Measurements from ENCODE around the gene SRD5A2. TPM values are rescaled to one million over a fixed set of nuclear protein-coding genes. Genes with fewer than 3 reads are reported as not detected.

The SRD5A2 gene
- total RNA-seq, 1 experiment from 2014 or later = not detected

DNA sequence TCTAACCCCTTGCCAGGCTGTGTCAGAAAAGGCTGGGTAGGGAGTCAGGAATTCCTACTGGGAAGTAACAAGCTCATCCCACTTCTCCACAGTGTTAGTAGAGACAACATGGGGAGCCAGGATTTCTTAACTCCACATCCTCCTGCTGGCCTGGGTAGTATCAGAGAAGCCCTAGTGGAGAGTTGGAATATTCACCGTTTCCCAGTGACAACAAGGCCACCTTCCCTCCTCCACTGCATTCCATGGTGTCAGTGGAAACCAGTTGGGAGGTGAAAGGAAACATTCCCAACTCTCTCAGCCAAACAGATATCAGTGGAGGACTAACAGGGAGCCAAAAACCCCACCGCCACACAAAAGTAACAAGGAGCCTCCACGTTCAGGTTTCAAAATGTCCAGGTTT is 41.2 kb downstream of the SRD5A2 start:
- H3K36me3 ChIP-seq (ENCODE audit: low read depth) = no peaks in the 10 kb centered on the region
- no peak for TF ChIP-seq EZH2 (IDR thresholded peaks at IDR 0.05; ENCODE audit: low read depth)
- TF ChIP-seq, protein P1, sequence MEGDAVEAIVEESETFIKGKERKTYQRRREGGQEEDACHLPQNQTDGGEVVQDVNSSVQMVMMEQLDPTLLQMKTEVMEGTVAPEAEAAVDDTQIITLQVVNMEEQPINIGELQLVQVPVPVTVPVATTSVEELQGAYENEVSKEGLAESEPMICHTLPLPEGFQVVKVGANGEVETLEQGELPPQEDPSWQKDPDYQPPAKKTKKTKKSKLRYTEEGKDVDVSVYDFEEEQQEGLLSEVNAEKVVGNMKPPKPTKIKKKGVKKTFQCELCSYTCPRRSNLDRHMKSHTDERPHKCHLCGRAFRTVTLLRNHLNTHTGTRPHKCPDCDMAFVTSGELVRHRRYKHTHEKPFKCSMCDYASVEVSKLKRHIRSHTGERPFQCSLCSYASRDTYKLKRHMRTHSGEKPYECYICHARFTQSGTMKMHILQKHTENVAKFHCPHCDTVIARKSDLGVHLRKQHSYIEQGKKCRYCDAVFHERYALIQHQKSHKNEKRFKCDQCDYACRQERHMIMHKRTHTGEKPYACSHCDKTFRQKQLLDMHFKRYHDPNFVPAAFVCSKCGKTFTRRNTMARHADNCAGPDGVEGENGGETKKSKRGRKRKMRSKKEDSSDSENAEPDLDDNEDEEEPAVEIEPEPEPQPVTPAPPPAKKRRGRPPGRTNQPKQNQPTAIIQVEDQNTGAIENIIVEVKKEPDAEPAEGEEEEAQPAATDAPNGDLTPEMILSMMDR (conservative IDR thresholded peaks at IDR 0.05) = no peak
- DNase-seq = no peak
- H3F3A ChIP-seq (ENCODE audit: insufficient read depth, low read depth) = no peaks in the 10 kb centered on the region; the same call in 1 of the 2 replicates
- peaks cover 6% of the 10 kb centered on the region for H3K4me1 ChIP-seq (replicated peaks; ENCODE audit: insufficient read depth)
- H3K9me2 ChIP-seq (ENCODE audit: insufficient read depth) = no peaks in the 10 kb centered on the region
- H2AFZ ChIP-seq = no peak overlapping the region
- H3K79me2 ChIP-seq (ENCODE audit: low read depth) = no peaks in the 10 kb centered on the region
- H3K9me3 ChIP-seq (ENCODE audit: insufficient read depth, low read depth) = peaks cover 8% of the 10 kb centered on the region; the same call in 1 of the 2 replicates
- intact Hi-C loops (cut with micrococcal nuclease; ENCODE audit: unreplicated experiment) = no loop called here
- CTCF ChIA-PET = no interaction called here
- no peak overlapping the region for H3K4me3 ChIP-seq
- POLR2A ChIA-PET (ENCODE audit: unreplicated experiment) = no interaction called here
- no TSS peak for BruUV-seq (replicated peaks)
- H3K27me3 ChIP-seq (ENCODE audit: insufficient read depth, low read depth) = no peaks in the 10 kb centered on the region
- H4K20me1 ChIP-seq (ENCODE audit: insufficient read depth) = no peaks in the 10 kb centered on the region
- H3K27ac ChIP-seq = no peak overlapping the region
- no peak overlapping the region for H3K4me2 ChIP-seq

DNA sequence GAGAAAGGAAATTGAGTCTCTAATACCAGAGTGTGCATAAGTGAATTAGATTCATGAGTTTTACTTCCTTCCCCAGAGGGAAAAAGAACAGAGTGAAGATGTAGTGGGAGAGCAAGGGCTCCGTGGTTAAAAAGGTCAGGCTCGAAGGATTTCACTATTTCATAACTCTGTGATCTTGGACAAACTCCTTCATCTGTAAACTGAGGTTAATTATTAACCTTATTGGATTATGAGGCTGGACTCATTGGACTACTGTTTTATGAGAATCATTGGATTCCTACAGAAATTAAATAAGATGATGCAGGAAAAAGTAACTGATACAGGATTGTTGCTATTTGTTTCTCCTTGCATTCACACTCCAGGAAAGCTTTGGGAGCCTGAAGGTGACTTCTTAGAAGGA is 45.0 kb downstream of the SRD5A2 start:
- intact Hi-C loops (cut with micrococcal nuclease; ENCODE audit: unreplicated experiment) = no loop called here
- no peaks in the 10 kb centered on the region for H3K9me2 ChIP-seq (ENCODE audit: insufficient read depth)
- H3K27me3 ChIP-seq (ENCODE audit: insufficient read depth, low read depth) = no peaks in the 10 kb centered on the region
- ChIA-PET POLR2A (ENCODE audit: unreplicated experiment) (no interaction called here), CTCF (no interaction called here)
- TF ChIP-seq, protein P1 (conservative IDR thresholded peaks at IDR 0.05) = no peak
- TF ChIP-seq EZH2 (IDR thresholded peaks at IDR 0.05; ENCODE audit: low read depth) = no peak
- no peaks in the 10 kb centered on the region for H4K20me1 ChIP-seq (ENCODE audit: insufficient read depth)
- BruUV-seq (replicated peaks) = no TSS peak
- H2AFZ ChIP-seq = no peak overlapping the region
- no peaks in the 10 kb centered on the region for H3K36me3 ChIP-seq (ENCODE audit: low read depth)
- H3K4me3 ChIP-seq = no peak overlapping the region
- H3K27ac ChIP-seq = no peak overlapping the region
- no peaks in the 10 kb centered on the region for H3K79me2 ChIP-seq (ENCODE audit: low read depth)
- peaks cover 11% of the 10 kb centered on the region for H3K4me1 ChIP-seq (replicated peaks; ENCODE audit: insufficient read depth)
- no peak for DNase-seq
- H3K4me2 ChIP-seq = no peak overlapping the region
- H3F3A ChIP-seq (ENCODE audit: insufficient read depth, low read depth) = no peaks in the 10 kb centered on the region; the same call in 1 of the 2 replicates
- H3K9me3 ChIP-seq (ENCODE audit: insufficient read depth, low read depth) = no peaks in the 10 kb centered on the region

DNA sequence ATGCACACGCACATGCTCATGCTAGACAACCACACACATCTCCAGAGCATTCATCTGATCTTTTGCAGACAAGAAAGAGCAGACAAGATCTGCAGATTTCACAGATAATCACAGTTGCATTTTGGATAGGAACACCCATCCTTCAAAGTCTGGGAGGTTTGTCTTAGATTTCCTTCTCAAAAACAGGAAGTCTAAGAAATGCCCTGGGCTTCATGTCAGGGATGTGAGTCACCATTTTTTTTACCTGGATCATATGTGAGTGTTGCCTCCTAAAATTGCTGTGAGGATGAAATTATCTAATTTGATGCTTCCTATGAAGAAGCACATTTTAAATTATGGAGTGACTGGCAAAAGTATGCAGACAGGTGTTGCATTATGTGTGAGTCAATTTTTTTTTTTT is 46.1 kb downstream of the SRD5A2 start:
- H3K4me3 ChIP-seq = no peak overlapping the region
- CTCF ChIA-PET = no interaction called here

More for the DNA sequence above, 46.1 kb downstream of the SRD5A2 start:
- no peaks in the 10 kb centered on the region; the same call in 1 of the 2 replicates for H3F3A ChIP-seq (ENCODE audit: insufficient read depth, low read depth)
- BruUV-seq (replicated peaks) = no TSS peak
- POLR2A ChIA-PET (ENCODE audit: unreplicated experiment) = no interaction called here
- H3K4me2 ChIP-seq = no peak overlapping the region
- H3K79me2 ChIP-seq (ENCODE audit: low read depth) = no peaks in the 10 kb centered on the region
- no peaks in the 10 kb centered on the region for H3K27me3 ChIP-seq (ENCODE audit: insufficient read depth, low read depth)
- H3K9me3 ChIP-seq (ENCODE audit: insufficient read depth, low read depth) = no peaks in the 10 kb centered on the region
- H2AFZ ChIP-seq = no peak overlapping the region
- TF ChIP-seq, protein P1 (conservative IDR thresholded peaks at IDR 0.05) = no peak
- TF ChIP-seq EZH2 (IDR thresholded peaks at IDR 0.05; ENCODE audit: low read depth) = no peak
- no peak overlapping the region for H3K27ac ChIP-seq
- intact Hi-C loops (cut with micrococcal nuclease; ENCODE audit: unreplicated experiment) = no loop called here
- no peaks in the 10 kb centered on the region for H3K36me3 ChIP-seq (ENCODE audit: low read depth)
- no peaks in the 10 kb centered on the region for H4K20me1 ChIP-seq (ENCODE audit: insufficient read depth)
- peaks cover 11% of the 10 kb centered on the region for H3K4me1 ChIP-seq (replicated peaks; ENCODE audit: insufficient read depth)
- DNase-seq = peak in 1 of 2 experiments; percentile 68
- H3K9me2 ChIP-seq (ENCODE audit: insufficient read depth) = no peaks in the 10 kb centered on the region
